Type B pancreatic cell (in vitro differentiated cells): ENCODE results near the gene C1QTNF3. TPM values are rescaled to one million over a fixed set of nuclear protein-coding genes. Genes with fewer than 3 reads are reported as not detected.
"Not testable (repeated sequence)": the region's sequence is repeated elsewhere in the genome, so short reads cannot be mapped to it uniquely, and the experiment has no call there.

Source experiments
- DNase-seq: peaks from one replicate; pipeline ENCODE4 v3.0.0; 2021; ENCODE audit warnings: mixed read lengths; ENCODE audit not compliant: unreplicated experiment; ENCODE audit errors: extremely low spot score
- H3K27ac Mint-ChIP-seq: 2 replicates; pipeline ENCODE4 v1.8.0; 2021; ENCODE audit warnings: mild to moderate bottlenecking, mixed read lengths
- H3K27me3 Mint-ChIP-seq: 2 replicates; pipeline ENCODE4 v1.8.0; 2021; ENCODE audit warnings: mixed read lengths
- H3K36me3 Mint-ChIP-seq: 2 replicates; pipeline ENCODE4 v1.8.0; 2021; ENCODE audit warnings: mixed read lengths
- H3K4me1 Mint-ChIP-seq: one replicate; pipeline ENCODE4 v1.8.0; 2021; ENCODE audit warnings: mixed read lengths; ENCODE audit not compliant: unreplicated experiment
- H3K4me3 Mint-ChIP-seq: 2 replicates; pipeline ENCODE4 v1.8.0; 2021; ENCODE audit warnings: mild to moderate bottlenecking, mixed read lengths
- H3K9me3 Mint-ChIP-seq: 2 replicates; pipeline ENCODE4 v1.8.0; 2021; ENCODE audit warnings: mixed read lengths
- long read RNA-seq: library from polyadenylated mRNA; unstranded; transcript quantifications from one replicate; pipeline ENCODE4 v2.0.0, GENCODE V29; 2020
- total RNA-seq: library from RNA; stranded (reverse); gene quantifications from 2 replicates; pipeline ENCODE4 v1.2.1, GENCODE V29; 2021; ENCODE audit warnings: low replicate concordance
- TF ChIP-seq, protein P1 (sequence below): fragments of 200-600 bp; sonication (generic); conservative IDR thresholded peaks from 2 replicates; pipeline ENCODE4 v1.5.0; 2021; ENCODE audit warnings: antibody characterized with exemption, mild to moderate bottlenecking

C1QTNF3 gene
- 3.2 and 5.1 TPM in 2 replicates for total RNA-seq
- long read RNA-seq, partial matches to known transcripts: 1 of 5 reads
- long read RNA-seq, other reads (novel, unspliced or antisense): 4 of 5 reads

DNA sequence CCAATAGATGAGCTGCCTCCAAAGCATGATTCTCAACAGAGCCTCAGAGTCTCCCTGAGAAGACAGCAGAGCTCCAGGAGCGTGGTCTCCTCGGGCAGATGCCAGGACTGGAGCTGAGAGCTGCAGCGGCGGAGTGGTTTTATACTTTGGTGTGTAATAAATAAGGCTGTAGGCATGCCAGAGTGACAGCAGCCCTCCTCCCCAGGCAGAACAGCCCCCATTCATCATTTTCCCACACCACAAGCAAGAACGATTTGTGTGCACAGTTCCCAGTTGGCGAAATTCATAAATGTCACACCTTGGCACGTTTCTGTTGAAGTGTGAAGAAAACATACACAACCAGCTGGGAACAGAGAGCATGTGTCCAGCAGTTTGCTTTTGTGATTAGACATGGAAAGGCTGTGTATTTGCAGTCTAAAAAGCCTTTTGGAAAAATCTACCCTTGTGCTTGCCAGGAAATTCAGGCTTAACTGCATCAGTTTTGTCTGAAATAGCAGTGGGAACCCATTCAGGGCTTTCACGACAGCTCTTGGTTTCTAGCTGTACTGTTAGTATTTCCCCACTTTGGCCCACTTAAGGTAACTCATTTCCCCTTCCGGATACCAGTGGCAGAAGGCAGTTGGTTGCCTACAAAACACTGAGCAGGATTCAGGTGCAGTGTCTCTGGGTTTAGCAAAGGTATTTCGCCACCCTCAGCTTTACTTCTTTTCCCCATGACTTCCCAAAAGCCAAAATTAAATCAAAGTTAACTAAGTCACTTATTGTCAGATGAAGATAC is at the start of gene C1QTNF3:
Gene C1QTNF3, minus strand, starts transcription at position 115 of the 778 bp plus-strand sequence. Its CDS starts 88 bp downstream, at position 27.
- Mint-ChIP-seq H3K36me3 (peaks cover 4% of the 10 kb centered on the region), H3K27ac (no peak within 1 kb of the TSS), H3K4me1 (peaks cover 5% of the 10 kb centered on the region), H3K27me3 (no peaks in the 10 kb centered on the region), H3K4me3 (no peak within 1 kb of the TSS), H3K9me3 (peaks cover 7% of the 10 kb centered on the region)
- DNase-seq: no peak
- TF ChIP-seq, protein P1, sequence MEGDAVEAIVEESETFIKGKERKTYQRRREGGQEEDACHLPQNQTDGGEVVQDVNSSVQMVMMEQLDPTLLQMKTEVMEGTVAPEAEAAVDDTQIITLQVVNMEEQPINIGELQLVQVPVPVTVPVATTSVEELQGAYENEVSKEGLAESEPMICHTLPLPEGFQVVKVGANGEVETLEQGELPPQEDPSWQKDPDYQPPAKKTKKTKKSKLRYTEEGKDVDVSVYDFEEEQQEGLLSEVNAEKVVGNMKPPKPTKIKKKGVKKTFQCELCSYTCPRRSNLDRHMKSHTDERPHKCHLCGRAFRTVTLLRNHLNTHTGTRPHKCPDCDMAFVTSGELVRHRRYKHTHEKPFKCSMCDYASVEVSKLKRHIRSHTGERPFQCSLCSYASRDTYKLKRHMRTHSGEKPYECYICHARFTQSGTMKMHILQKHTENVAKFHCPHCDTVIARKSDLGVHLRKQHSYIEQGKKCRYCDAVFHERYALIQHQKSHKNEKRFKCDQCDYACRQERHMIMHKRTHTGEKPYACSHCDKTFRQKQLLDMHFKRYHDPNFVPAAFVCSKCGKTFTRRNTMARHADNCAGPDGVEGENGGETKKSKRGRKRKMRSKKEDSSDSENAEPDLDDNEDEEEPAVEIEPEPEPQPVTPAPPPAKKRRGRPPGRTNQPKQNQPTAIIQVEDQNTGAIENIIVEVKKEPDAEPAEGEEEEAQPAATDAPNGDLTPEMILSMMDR: no peak

DNA sequence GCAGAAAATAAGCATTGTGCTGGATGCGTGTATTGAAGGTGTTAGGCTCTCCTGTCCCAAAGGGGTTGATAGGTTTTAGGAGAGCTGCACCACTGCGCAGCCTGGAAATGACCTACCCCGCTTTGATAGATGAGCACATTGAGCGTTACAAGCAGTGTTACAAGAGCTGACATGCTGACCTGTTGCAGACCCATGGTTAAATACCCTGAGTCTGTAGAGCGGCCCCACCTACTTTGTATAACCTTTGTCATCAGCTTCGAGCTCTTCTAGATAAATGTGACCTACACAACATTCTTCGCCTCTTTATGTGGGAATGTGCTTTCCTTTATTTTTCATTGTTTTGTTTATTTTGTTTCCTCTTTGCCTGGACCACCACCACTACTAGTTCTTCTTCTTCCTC is 48.0 kb upstream of the C1QTNF3 start:
- not testable (repeated sequence) for DNase-seq, H3K4me1 Mint-ChIP-seq, H3K36me3 Mint-ChIP-seq, H3K27ac Mint-ChIP-seq, H3K9me3 Mint-ChIP-seq, H3K27me3 Mint-ChIP-seq, H3K4me3 Mint-ChIP-seq

DNA sequence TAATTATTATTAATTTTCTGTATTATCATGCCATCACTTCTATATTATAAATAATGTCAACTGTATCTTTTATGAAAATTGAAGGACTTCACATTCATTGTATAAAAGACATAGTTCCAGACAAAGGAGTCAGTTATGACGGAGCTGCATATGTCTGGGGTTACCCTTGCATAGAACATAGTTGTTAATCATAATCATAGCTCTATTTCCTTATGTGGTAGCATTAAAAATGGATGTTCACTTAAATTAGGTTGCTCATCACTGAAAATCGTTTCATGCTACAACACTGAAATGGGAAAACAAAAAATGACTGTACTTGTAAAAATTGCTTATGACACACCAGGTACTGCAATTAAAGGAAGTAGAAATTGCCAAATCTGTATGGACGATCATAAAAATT is 46.8 kb upstream of the C1QTNF3 start:
- H3K4me3 Mint-ChIP-seq, H3K36me3 Mint-ChIP-seq, H3K27me3 Mint-ChIP-seq, H3K9me3 Mint-ChIP-seq, DNase-seq, H3K4me1 Mint-ChIP-seq, H3K27ac Mint-ChIP-seq: not testable (repeated sequence)

DNA sequence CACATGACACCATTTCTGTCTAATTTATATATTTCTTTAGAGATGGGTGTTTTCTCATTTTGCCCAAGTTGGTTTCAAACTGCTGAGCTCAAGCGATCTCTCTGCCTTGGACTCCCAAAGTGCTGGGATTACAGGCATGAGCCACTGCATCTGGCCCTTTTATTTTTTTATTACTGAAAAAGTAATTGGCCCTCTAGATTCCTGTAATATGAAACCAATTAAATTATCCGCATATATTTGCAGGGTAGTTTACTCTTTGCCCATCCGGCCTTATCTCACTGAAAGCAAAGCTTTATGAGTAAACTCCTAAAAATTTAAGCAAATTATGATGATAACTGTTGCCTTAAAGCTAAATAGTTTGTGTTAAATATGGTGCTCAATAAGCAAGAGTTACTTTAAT is 44.7 kb upstream of the C1QTNF3 start:
- not testable (repeated sequence) for H3K27me3 Mint-ChIP-seq, H3K9me3 Mint-ChIP-seq, H3K36me3 Mint-ChIP-seq, H3K27ac Mint-ChIP-seq, DNase-seq, H3K4me3 Mint-ChIP-seq, H3K4me1 Mint-ChIP-seq

GRCh38 chr5:34083898-34084297 is 40.9 kb upstream of the C1QTNF3 start:
- DNase-seq, H3K27ac Mint-ChIP-seq, H3K9me3 Mint-ChIP-seq, H3K27me3 Mint-ChIP-seq, H3K4me1 Mint-ChIP-seq, H3K36me3 Mint-ChIP-seq, H3K4me3 Mint-ChIP-seq: not testable (repeated sequence)

DNA sequence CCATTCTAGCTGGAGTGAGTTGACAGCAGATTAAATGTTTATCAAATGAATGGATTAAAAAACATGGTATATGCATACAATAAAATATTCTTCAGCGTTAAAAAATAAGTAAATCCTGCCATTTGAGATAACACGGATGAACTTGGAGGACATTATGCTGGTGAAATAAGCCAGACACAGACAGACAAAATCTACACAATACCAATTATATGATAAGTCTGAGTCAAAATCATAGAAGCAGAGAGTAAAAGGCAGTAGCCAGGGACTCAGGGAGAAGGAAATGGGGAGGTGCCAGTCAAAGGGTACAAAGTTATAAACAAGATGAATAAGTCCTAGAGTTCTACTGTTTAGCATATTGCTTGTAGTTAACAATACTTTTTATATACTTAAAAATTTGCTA is 36.5 kb upstream of the C1QTNF3 start:
- not testable (repeated sequence) for H3K27ac Mint-ChIP-seq

GRCh38 chr5:34077636-34078035 is 34.6 kb upstream of the C1QTNF3 start:
- not testable (repeated sequence) for H3K27me3 Mint-ChIP-seq, H3K4me1 Mint-ChIP-seq, H3K36me3 Mint-ChIP-seq, DNase-seq, H3K27ac Mint-ChIP-seq, H3K4me3 Mint-ChIP-seq, H3K9me3 Mint-ChIP-seq

More for the DNA sequence above, 36.5 kb upstream of the C1QTNF3 start:
- H3K4me3 Mint-ChIP-seq, H3K36me3 Mint-ChIP-seq, H3K4me1 Mint-ChIP-seq, DNase-seq, H3K27me3 Mint-ChIP-seq, H3K9me3 Mint-ChIP-seq: not testable (repeated sequence)

DNA sequence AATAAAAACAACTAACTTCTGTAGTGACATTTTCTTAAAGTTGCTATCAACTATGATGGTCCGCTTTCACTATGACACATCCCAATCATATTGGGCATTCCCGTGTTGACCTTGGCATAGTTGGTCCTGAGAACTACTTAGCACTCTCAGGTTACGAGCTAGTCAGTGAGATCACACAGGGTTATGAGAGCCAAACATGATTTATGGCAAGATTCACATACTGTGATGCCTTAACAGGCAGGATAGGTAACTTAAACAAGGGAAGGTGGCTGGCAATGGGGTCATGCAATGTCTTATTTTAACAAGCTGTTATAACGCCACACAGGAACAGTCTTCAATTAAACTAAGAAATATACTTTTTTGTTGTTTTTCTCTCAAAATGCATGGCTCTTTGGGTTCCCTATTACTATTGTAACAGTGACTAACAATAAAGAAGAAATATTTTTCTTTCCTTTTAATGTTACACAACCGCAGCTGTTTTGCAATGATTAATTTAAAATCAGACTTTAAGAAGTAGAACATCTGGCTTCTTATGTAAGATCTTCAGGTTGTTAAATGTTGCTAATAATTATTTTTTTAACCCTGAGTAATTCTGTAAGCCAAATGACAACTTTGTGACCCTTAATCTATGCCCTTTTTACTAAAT is 33.8 kb upstream of the C1QTNF3 start:
- not testable (repeated sequence) for H3K9me3 Mint-ChIP-seq, H3K4me3 Mint-ChIP-seq, H3K4me1 Mint-ChIP-seq, DNase-seq, H3K27me3 Mint-ChIP-seq, H3K27ac Mint-ChIP-seq, H3K36me3 Mint-ChIP-seq

DNA sequence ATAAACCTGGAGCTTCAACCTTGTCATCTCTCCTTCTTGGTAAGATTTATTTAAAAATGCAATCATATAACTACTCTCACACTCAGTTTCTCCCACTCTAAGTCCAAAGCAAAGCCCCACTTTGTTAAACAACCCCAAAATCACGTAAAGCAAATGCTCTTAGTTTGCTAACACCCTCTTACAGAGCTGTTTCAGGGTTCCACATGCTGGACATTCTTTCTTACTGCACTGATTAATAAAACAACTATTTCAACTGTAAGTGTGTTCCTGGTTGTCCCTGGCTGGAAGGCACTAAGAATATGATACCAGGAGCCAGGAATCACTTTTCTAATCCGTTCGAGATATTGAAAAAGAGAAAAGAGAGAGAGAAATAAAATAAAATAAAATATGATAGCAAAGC is 31.5 kb upstream of the C1QTNF3 start:
- not testable (repeated sequence) for H3K36me3 Mint-ChIP-seq, H3K27me3 Mint-ChIP-seq, H3K4me3 Mint-ChIP-seq, H3K4me1 Mint-ChIP-seq, H3K9me3 Mint-ChIP-seq, DNase-seq, H3K27ac Mint-ChIP-seq

DNA sequence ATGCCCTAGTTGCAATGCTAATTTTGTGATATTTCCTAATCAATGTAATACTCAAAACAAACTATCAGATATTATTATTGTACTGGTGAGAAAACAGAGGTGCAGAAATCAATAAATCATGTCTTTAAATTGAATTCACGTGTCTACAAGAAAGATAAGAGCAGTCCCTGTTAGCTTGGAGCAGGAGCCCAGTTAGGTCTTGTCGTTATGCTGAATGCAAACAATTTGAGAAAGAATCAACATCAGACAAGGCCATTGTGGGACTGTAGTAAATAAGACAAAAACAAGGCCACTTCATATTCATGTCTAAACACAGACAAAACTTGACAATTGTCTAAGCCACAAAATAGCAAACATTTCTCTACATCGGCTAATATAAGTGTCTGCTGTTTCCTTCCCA is 31.1 kb upstream of the C1QTNF3 start:
- not testable (repeated sequence) for H3K4me3 Mint-ChIP-seq, DNase-seq, H3K36me3 Mint-ChIP-seq, H3K27me3 Mint-ChIP-seq, H3K9me3 Mint-ChIP-seq, H3K27ac Mint-ChIP-seq, H3K4me1 Mint-ChIP-seq

DNA sequence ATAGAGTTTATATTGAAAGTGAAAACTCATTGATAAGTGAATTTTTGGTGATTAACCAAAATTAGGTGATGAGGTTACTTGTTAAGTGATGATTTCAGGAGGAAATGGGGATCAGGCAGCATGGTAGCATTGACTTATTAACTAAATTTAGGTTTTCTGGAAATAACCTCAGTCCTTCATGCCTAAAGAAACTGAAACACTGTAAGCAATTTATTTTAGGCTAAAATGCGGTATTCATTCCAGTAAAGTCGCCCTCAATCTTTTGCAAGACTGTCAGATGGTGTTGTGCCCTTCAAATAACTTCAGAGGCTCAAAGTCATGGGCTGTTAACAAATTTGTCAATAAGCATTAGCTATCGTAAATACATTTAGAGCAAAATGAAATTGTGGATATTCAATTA is 27.6 kb upstream of the C1QTNF3 start:
- not testable (repeated sequence) for H3K9me3 Mint-ChIP-seq, DNase-seq, H3K36me3 Mint-ChIP-seq, H3K27me3 Mint-ChIP-seq, H3K4me3 Mint-ChIP-seq, H3K4me1 Mint-ChIP-seq, H3K27ac Mint-ChIP-seq
